ENCODE measurements around the gene GALNT7. TPM values are rescaled to one million over a fixed set of nuclear protein-coding genes. Genes with fewer than 3 reads are reported as not detected.

GALNT7 gene
- total RNA-seq, 1 experiment from 2014 or later: 13.8 TPM

- H3K9me2 ChIP-seq (replicated peaks; ENCODE audit: low read length): no peaks in the 10 kb centered on the region
- DNase-seq (no peak), ATAC-seq (no peak)
- H2AFZ ChIP-seq (ENCODE audit: low read length): no peak overlapping the region
- intact Hi-C loops (cut with micrococcal nuclease): no loop called here
- no peak overlapping the region for H3K4me2 ChIP-seq (ENCODE audit: low read length)
- H4K20me1 ChIP-seq (ENCODE audit: low read length): no peaks in the 10 kb centered on the region
- POLR2A ChIA-PET (ENCODE audit: unreplicated experiment): no interaction called here
- no peak overlapping the region for H3K27ac ChIP-seq (ENCODE audit: low read length)
- H3K79me2 ChIP-seq (ENCODE audit: low read length): no peaks in the 10 kb centered on the region
- no peaks in the 10 kb centered on the region for H3K4me1 ChIP-seq (ENCODE audit: insufficient read depth, low read length)
- TF ChIP-seq EZH2phosphoT487 (IDR thresholded peaks at IDR 0.05; ENCODE audit: borderline replicate concordance, low read length) (no peak), EZH2 (IDR thresholded peaks at IDR 0.05; ENCODE audit: low read length, unreplicated experiment) (no peak)
- TF ChIP-seq, protein P1, sequence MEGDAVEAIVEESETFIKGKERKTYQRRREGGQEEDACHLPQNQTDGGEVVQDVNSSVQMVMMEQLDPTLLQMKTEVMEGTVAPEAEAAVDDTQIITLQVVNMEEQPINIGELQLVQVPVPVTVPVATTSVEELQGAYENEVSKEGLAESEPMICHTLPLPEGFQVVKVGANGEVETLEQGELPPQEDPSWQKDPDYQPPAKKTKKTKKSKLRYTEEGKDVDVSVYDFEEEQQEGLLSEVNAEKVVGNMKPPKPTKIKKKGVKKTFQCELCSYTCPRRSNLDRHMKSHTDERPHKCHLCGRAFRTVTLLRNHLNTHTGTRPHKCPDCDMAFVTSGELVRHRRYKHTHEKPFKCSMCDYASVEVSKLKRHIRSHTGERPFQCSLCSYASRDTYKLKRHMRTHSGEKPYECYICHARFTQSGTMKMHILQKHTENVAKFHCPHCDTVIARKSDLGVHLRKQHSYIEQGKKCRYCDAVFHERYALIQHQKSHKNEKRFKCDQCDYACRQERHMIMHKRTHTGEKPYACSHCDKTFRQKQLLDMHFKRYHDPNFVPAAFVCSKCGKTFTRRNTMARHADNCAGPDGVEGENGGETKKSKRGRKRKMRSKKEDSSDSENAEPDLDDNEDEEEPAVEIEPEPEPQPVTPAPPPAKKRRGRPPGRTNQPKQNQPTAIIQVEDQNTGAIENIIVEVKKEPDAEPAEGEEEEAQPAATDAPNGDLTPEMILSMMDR (conservative IDR thresholded peaks at IDR 0.05; ENCODE audit: low read depth, low read length): no peak
- H3K9ac ChIP-seq (ENCODE audit: low read length): no peak overlapping the region
- CTCF ChIA-PET: no interaction called here
- no peak overlapping the region for H3K4me3 ChIP-seq (ENCODE audit: low read length)
- no TSS peak for BruUV-seq (replicated peaks)
- H3K27me3 ChIP-seq (ENCODE audit: low read length): no peaks in the 10 kb centered on the region
- no peaks in the 10 kb centered on the region for H3F3A ChIP-seq (ENCODE audit: low read length, unreplicated experiment)
- H3K36me3 ChIP-seq (ENCODE audit: low read depth, low read length): no peaks in the 10 kb centered on the region
- H3K9me3 ChIP-seq (ENCODE audit: low read length): no peaks in the 10 kb centered on the region
These were observed 23.5 kb upstream of the GALNT7 start for GRCh38 chr4:173145131-173145530.

- Histone ChIP-seq H3K9me2 (replicated peaks; ENCODE audit: low read length) (no peaks in the 10 kb centered on the region), H4K20me1 (ENCODE audit: low read length) (no peaks in the 10 kb centered on the region), H3K4me2 (ENCODE audit: low read length) (no peak overlapping the region), H3F3A (ENCODE audit: low read length, unreplicated experiment) (no peaks in the 10 kb centered on the region), H2AFZ (ENCODE audit: low read length) (no peak overlapping the region), H3K4me1 (ENCODE audit: insufficient read depth, low read length) (no peaks in the 10 kb centered on the region), H3K79me2 (ENCODE audit: low read length) (no peaks in the 10 kb centered on the region), H3K4me3 (ENCODE audit: low read length) (no peak overlapping the region), H3K27me3 (ENCODE audit: low read length) (no peaks in the 10 kb centered on the region), H3K36me3 (ENCODE audit: low read depth, low read length) (no peaks in the 10 kb centered on the region), H3K27ac (ENCODE audit: low read length) (no peak overlapping the region), H3K9me3 (ENCODE audit: low read length) (no peaks in the 10 kb centered on the region), H3K9ac (ENCODE audit: low read length) (no peak overlapping the region)
- TF ChIP-seq EZH2phosphoT487 (IDR thresholded peaks at IDR 0.05; ENCODE audit: borderline replicate concordance, low read length) (no peak), EZH2 (IDR thresholded peaks at IDR 0.05; ENCODE audit: low read length, unreplicated experiment) (no peak)
- TF ChIP-seq, protein P1 (conservative IDR thresholded peaks at IDR 0.05; ENCODE audit: low read depth, low read length): no peak
- ATAC-seq (no peak), DNase-seq (no peak)
- ChIA-PET POLR2A (ENCODE audit: unreplicated experiment) (no interaction called here), CTCF (no interaction called here)
- intact Hi-C loops (cut with micrococcal nuclease): no loop called here
- no TSS peak for BruUV-seq (replicated peaks)
These were observed 22.2 kb upstream of the GALNT7 start for GRCh38 chr4:173146456-173146855.

GRCh38 chr4:173151496-173151895 is 17.1 kb upstream of the GALNT7 start:
- CTCF ChIA-PET: no interaction called here
- POLR2A ChIA-PET (ENCODE audit: unreplicated experiment): no interaction called here
- Histone ChIP-seq H2AFZ (ENCODE audit: low read length) (no peak overlapping the region), H3K27me3 (ENCODE audit: low read length) (no peaks in the 10 kb centered on the region), H3K4me3 (ENCODE audit: low read length) (no peak overlapping the region), H3K9ac (ENCODE audit: low read length) (no peak overlapping the region), H3K79me2 (ENCODE audit: low read length) (no peaks in the 10 kb centered on the region), H3K27ac (ENCODE audit: low read length) (no peak overlapping the region), H3F3A (ENCODE audit: low read length, unreplicated experiment) (no peaks in the 10 kb centered on the region), H4K20me1 (ENCODE audit: low read length) (no peaks in the 10 kb centered on the region), H3K9me3 (ENCODE audit: low read length) (no peaks in the 10 kb centered on the region), H3K4me1 (ENCODE audit: insufficient read depth, low read length) (no peaks in the 10 kb centered on the region), H3K36me3 (ENCODE audit: low read depth, low read length) (no peaks in the 10 kb centered on the region), H3K4me2 (ENCODE audit: low read length) (no peak overlapping the region), H3K9me2 (replicated peaks; ENCODE audit: low read length) (no peaks in the 10 kb centered on the region)
- intact Hi-C loops (cut with micrococcal nuclease): no loop called here
- no TSS peak for BruUV-seq (replicated peaks)
- no peak for ATAC-seq
- DNase-seq: no peak
- TF ChIP-seq EZH2phosphoT487 (IDR thresholded peaks at IDR 0.05; ENCODE audit: borderline replicate concordance, low read length): no peak
- no peak for TF ChIP-seq EZH2 (IDR thresholded peaks at IDR 0.05; ENCODE audit: low read length, unreplicated experiment)
- TF ChIP-seq, protein P1 (conservative IDR thresholded peaks at IDR 0.05; ENCODE audit: low read depth, low read length): no peak

Data from PC-3 (cell line).